GM12892 (cell line): ENCODE results near the gene CCDC28B. TPM values are rescaled to one million over a fixed set of nuclear protein-coding genes. Genes with fewer than 3 reads are reported as not detected.
"Not testable (repeated sequence)": the region's sequence is repeated elsewhere in the genome, so short reads cannot be mapped to it uniquely, and the experiment has no call there.

Experiments used
- DNase-seq: peaks from one replicate; pipeline ENCODE4 v3.0.0; 2011; ENCODE audit not compliant: insufficient read length
- FAIRE-seq: peaks from 2 replicates; lab custom pipeline; 2011; peaks lifted over from hg19 to GRCh38; lab: Jason Lieb, UNC
- POLR2A ChIP-seq: IDR thresholded peaks from 2 replicates; pipeline ENCODE4 v1.6.1; 2011; ENCODE audit warnings: low read depth, low read length, control low read depth
- POLR2AphosphoS5 ChIP-seq: IDR thresholded peaks from 2 replicates; pipeline ENCODE4 v1.6.1; 2011; ENCODE audit warnings: low read depth, low read length, control low read depth
- TAF1 ChIP-seq: IDR thresholded peaks from 2 replicates; pipeline ENCODE4 v1.6.1; 2011; ENCODE audit warnings: low read depth, mild to moderate bottlenecking, control low read depth, low read length, borderline replicate concordance
- polyA plus RNA-seq: library from polyadenylated mRNA; unstranded; fragments of >200 nt; gene quantifications from one replicate; pipeline ENCODE4 v1.2.1, GENCODE V29; 2012; ENCODE audit warnings: missing spikeins, inconsistent platforms; ENCODE audit not compliant: missing spikeins

Gene CCDC28B
- polyA plus RNA-seq, result 74.2 TPM

DNA sequence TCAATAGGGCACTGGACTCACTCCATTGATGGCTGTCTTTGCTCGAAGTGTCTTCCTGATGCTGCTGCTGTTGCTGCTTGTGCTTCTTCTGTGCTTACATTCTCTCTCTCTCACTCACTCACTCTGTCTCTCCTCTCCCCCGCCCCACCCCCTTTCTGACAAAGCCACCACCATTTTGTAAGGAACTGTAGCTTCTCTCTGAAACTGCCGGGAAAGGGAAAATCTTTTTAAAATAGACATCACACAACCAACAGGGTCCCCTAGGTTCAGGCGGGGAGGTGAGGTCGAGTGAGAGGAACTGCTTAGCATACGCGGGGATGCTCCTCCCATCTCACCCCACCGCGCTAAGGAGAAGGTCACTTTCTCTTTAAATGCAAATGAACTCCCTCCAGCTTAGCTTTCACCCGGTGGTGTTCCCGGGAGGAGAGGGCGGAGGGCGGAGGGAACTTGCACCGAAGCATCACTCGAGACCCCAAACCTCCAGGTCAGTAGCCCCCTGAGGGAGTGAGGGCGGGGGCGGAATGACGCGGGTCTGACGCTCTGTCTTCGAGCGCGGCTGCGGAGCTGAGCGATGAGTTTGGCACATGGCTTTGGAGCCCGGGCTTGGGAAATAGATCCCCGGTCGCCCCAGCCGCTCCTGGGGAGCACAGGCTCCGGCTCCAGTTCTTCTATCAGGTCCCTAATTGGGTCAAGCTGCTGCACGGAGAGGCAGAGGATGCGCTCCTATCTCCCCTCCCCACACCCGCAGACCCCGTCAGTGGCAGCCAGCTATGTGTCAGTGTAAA is at the start of gene CCDC28B:
CCDC28B (plus strand) TSS at position 370 of the 785 bp plus-strand sequence. CDS start 1,341 bp downstream, outside the sequence.
- DNase-seq (peak; percentile 69), FAIRE-seq (peak; percentile 92)
- TF ChIP-seq TAF1 (no peak), POLR2A (no peak), POLR2AphosphoS5 (0 out of 2 replicates have a peak, but pooled peaks have one; percentile 27)

DNA sequence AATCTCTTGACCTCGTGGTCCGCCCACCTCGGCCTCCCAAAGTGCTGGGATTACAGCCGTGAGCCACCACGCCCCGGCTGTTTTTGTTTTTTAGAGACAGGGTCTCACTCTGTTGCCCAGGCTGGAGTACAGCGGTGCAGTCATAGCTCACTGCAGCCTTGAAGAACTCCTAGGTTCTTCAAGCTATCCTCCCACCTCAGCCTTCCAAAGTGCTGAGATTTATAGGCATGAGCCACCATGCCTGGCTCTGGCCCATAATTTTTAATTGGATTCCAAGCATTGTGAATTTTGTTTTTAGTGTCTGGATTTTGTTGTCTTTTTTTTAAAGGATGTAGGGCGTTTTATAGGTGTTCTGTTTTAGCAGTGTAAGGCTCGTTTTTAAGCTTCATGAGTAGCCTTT is 49.5 kb upstream of the CCDC28B start:
- no peak for FAIRE-seq
- TF ChIP-seq POLR2A, result no peak
- no peak for TF ChIP-seq POLR2AphosphoS5
- TF ChIP-seq TAF1, result no peak

DNA sequence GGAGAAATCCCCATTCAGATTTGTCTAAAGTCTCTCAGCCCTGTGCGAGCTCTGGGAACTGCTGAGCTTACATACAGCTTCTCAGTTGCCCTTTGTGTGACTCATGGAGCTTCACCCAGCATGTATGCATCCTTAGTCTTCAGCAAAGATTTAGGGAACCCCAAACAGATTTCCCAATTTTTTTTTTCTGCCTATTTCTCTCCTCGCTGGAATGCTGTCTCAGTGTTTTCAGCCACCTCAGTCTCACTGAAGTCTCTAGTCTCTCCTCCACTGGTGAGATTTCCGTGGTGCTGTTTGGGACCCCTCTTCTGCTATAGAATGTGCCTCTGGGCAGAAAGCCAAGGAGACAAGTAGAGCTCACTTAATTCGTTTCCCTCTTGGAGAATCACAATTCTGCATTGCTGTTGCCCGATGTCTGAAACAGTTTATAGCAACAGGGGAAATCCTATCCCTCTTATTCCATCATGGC is 49.0 kb upstream of the CCDC28B start:
- TF ChIP-seq TAF1, result no peak
- no peak for TF ChIP-seq POLR2AphosphoS5
- no peak for TF ChIP-seq POLR2A
- DNase-seq, result no peak
- FAIRE-seq, result no peak

More for the DNA sequence above, 49.5 kb upstream of the CCDC28B start:
- no peak for DNase-seq

DNA sequence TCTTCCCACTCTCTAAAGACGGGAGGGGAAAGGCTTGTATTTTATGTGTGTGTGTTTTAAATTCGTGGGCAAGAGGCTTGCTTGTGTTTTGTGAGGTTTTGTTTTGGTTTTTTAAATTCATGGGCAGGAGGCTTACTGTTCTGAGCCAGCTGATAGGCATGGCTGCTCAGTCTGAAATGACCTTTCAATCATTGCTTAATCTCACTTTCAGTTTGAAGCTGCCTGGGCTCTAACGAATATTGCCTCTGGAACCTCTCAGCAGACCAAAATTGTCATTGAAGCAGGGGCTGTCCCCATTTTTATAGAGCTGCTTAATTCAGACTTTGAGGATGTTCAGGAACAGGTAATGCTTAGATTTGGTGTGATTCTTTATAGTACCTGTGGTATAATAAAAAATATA is 41.2 kb upstream of the CCDC28B start:
- no peak for TF ChIP-seq TAF1
- no peak for TF ChIP-seq POLR2AphosphoS5
- TF ChIP-seq POLR2A, result no peak
- DNase-seq (no peak), FAIRE-seq (no peak)

DNA sequence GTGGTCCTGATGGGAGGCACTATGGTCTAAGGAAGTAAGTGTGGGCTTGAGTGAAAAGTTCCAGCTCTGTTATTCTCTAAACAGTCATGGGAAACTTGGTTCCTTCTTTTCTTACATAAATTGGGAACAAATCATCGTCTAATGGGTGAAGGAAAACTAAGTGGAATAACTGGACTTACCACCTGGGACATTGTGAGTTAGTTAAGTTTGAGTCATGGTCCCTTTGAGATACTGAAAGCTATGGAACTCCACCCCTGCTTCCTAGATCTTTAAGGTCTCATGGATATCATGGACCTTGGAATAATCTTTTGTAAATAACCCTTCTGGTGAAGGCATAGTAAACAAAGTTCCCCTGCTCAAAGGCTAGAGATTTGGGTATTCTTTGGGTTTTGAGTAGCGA is 37.0 kb upstream of the CCDC28B start:
- FAIRE-seq, result no peak
- TF ChIP-seq POLR2AphosphoS5 (no peak), POLR2A (no peak), TAF1 (no peak)
- no peak for DNase-seq

DNA sequence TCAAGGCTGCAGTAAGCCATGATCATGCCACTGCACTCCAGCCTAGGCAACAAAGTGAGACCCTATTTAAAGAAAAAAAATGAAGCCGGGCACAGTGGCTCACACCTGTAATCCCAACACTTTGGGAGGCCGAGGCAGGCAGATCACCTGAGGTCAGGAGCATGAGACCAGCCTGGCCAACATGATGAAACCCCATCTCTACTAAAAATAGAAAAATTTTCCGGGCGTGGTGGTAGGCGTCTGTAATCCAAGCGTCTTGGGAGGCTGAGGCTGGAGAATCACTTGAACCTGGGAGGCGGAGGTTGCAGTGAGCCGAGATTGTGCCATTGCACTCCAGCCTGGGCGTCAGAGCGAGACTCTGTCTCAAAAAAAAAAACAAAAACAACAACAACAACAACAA is 34.8 kb upstream of the CCDC28B start:
- not testable (repeated sequence) for FAIRE-seq, DNase-seq

DNA sequence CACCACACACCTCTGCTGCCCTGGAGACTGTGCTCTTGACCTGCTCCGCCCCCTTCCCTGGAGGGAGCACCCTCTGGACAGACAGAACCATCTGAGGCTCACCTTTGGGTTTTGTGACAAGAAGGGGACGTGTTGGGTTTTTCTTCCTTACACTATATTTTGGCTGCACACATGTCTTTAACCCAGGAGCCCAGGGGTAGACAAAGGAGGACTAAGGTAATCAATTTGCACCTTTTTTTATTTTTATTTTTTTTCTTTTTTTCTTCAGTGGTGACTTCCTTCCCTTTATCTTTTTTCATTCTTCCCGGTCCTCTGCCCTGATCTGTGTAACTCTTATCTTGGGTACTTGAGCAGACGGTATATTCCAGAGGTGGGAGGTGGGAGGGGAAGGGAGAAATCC is 29.4 kb upstream of the CCDC28B start:
- TF ChIP-seq POLR2A (no peak), POLR2AphosphoS5 (no peak), TAF1 (no peak)
- no peak for DNase-seq
- FAIRE-seq, result no peak

DNA sequence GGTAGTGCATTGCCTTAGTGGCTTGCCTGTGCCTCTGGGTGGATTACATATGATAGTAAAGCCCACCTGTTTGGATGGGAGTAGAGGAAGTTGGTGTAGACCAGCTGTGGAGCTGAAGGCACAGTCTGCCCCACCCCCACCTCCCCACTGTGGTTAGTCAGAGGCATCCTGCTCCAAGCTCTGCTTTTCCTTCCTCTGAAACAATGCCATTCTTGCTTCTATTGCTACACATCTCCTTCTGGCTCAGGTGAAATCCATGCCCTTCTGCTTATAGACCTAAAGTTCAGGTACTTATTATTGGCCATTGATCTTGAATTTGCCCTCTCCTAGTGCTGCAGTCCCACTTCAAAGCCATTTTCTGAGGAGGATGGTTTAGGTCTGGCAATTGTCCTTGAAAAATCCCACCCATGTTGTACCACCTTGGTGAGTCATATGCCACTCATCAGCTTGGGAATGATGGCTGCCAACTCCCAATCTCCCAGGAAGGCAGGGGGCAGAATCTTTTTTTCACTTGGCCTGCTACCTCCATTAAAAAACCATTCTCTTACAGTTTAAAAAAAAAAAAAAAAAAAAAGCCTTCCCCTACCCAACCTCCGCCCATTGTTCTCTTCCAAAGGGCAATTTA is 27.7 kb upstream of the CCDC28B start:
- no peak for TF ChIP-seq TAF1
- no peak for TF ChIP-seq POLR2A
- TF ChIP-seq POLR2AphosphoS5, result no peak
- FAIRE-seq, result no peak
- DNase-seq, result no peak

DNA sequence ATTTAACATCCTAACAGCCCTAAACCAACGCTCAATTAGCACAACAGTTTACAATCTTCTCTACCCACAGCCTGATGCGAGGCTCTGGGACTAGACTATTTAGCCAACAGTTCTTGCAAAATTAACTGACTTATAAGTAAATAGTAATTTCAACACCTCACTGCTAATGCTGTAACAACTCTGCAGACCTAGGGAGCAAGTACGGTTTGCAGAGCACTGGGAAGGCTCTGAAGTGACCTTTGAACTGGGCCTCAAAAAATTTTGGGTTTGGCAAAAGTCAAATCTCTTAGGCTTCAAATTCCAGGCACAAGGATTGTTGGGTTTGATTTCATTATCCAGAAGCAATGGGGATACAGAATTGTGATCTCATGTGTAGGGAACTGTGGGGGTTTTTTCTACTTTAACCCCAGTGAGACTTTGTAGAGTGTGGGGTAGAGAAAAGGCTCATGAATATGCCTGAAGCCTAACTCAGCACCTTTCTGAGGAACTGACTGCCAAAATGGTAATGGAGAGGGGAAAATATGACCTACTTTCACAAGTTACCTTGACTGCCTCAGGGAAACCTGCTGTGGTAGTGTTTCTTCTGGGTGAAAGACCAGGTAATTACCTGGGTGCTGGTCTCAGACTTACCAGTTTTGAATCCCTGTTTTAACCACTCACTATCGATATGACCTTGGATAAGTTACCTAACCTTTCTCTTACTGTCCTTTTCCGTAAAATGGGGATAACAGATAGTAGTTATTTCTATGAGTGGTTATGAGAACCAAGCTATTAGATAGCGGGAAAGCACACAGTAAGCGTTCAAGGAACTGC is 21.8 kb upstream of the CCDC28B start:
- FAIRE-seq, result no peak
- TF ChIP-seq POLR2A (no peak), POLR2AphosphoS5 (no peak)
- no peak for DNase-seq

DNA sequence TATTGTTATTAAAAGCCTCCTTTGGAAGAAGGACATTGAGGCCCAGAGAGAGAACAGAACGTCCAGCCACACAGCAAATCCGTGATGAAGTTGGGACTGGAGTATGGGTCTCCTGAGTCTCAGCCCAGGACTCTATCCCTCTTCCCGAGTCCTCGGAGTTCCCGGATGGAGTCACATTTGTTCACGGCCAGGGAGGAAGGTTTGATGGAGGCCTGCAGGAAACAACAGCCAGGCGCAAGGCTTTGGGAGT is 21.3 kb upstream of the CCDC28B start:
- DNase-seq, result no peak
- no peak for FAIRE-seq
- no peak for TF ChIP-seq TAF1
- no peak for TF ChIP-seq POLR2AphosphoS5
- no peak for TF ChIP-seq POLR2A

DNA sequence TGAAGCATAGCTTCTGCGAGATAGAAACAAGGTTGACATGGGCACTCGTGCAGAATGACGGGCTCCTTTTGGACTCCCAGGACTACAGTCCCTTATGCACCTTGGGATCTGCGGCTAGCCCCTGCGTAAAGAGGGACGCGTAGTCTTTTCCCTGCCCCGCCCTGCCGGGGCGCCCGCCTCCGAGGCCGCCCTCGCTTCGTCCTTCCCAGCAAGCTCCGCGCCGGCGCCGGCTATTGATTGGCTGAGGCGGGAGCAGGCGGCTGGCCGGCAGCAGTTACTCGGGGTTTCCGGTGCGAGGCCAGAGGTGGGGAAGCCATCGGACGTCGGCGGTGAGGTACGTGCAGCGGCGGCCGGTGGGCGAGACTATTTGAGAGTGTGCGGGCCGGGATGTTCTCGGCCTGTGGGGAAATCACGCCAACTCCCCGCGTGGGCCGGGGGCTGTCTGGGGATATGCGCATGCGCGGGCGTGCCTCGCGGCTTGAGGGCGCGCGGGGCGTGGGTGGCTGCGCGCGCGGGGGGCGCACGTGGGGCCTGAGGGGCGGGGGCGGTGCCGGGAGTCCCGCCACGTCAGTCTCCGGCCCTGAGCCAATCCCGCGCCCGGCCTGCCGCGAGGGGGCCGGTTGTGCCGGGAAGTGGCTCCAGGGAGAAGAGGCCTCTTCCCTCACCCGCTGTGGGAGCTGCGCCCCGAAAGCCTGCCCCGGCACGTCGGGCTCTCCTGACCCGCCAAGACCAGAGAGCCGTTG is 20.8 kb upstream of the CCDC28B start, which contains the start of gene TXLNA:
TXLNA (plus strand) TSS at position 233 of the 743 bp plus-strand sequence. CDS start 671 bp downstream, outside the sequence.
- DNase-seq (peak; percentile 95), FAIRE-seq (peak; percentile 90)
- TF ChIP-seq POLR2A (peak; percentile 96), TAF1 (peak; percentile 28; the same call in 1 of the 2 replicates), POLR2AphosphoS5 (peak; percentile 90)
